CD4-positive, alpha-beta memory T cell (primary cell): ENCODE results near the gene CDK5RAP3. TPM values are rescaled to one million over a fixed set of nuclear protein-coding genes. Genes with fewer than 3 reads are reported as not detected.
"Not testable (repeated sequence)": the region's sequence is repeated elsewhere in the genome, so short reads cannot be mapped to it uniquely, and the experiment has no call there.

Experiments used
- CTCF ChIA-PET: fragments of 350-600 bp; sonication (Branson Sonifier 250); formaldehyde crosslinking; loops from one replicate; lab custom pipeline; 2021; ENCODE audit warnings: inconsistent platforms; ENCODE audit not compliant: partially characterized antibody; lab: Charles Lee
- POLR2A ChIA-PET: fragments of 350-600 bp; sonication (Branson Sonifier 250); formaldehyde crosslinking; loops from one replicate; lab custom pipeline; 2021; ENCODE audit not compliant: partially characterized antibody; lab: Charles Lee
- DNase-seq, 5 donors: peaks; one replicate each; pipeline versions ENCODE4 v3.0.0 to v3.0.0-alpha.2; 2020 to 2022; ENCODE audit warnings: mixed read lengths in 1 of 5
- H3K27ac ChIP-seq: one replicate; pipeline ENCODE4 v1.7.0; 2013; ENCODE audit warnings: low read depth, low read length
- H3K27me3 ChIP-seq: 2 replicates; pipeline ENCODE4 v1.7.0; 2013; ENCODE audit warnings: mild to moderate bottlenecking, low read length, moderate library complexity; ENCODE audit not compliant: insufficient read depth
- H3K36me3 ChIP-seq: 2 replicates; pipeline ENCODE4 v1.7.0; 2013; ENCODE audit warnings: mild to moderate bottlenecking, low read length, moderate library complexity; ENCODE audit not compliant: insufficient read depth
- H3K4me1 ChIP-seq: 2 replicates; pipeline ENCODE4 v1.7.0; 2013; ENCODE audit warnings: mild to moderate bottlenecking, low read length, moderate library complexity; ENCODE audit not compliant: insufficient read depth
- H3K4me3 ChIP-seq, 2 donors: one replicate each; pipeline ENCODE4 v1.7.0; 2013; ENCODE audit warnings: low read length in 2 of 2, mild to moderate bottlenecking in 1 of 2
- H3K9me3 ChIP-seq, 2 donors: one replicate each; pipeline ENCODE4 v1.7.0; 2013; ENCODE audit warnings: low read length in 2 of 2, control low read depth in 1 of 2; ENCODE audit not compliant: control insufficient read depth in 1 of 2
- H3K27ac Mint-ChIP-seq, 7 donors: one replicate each; pipeline ENCODE4 v1.8.0; 2020 to 2021; ENCODE audit warnings: mixed read lengths in 7 of 7, mild to moderate bottlenecking in 6 of 7, inconsistent platforms in 3 of 7, moderate library complexity in 3 of 7
- H3K27me3 Mint-ChIP-seq, 2 donors: one replicate each; pipeline ENCODE4 v1.8.0; 2020 to 2021; ENCODE audit warnings: mixed read lengths in 2 of 2
- H3K36me3 Mint-ChIP-seq, 2 donors: one replicate each; pipeline ENCODE4 v1.8.0; 2020 to 2021; ENCODE audit warnings: mixed read lengths in 2 of 2, inconsistent platforms in 1 of 2, mild to moderate bottlenecking in 1 of 2
- H3K4me1 Mint-ChIP-seq, 4 donors: one replicate each; pipeline ENCODE4 v1.8.0; 2020 to 2021; ENCODE audit warnings: mixed read lengths in 4 of 4, mild to moderate bottlenecking in 1 of 4
- H3K4me3 Mint-ChIP-seq, 8 donors: one replicate each; pipeline ENCODE4 v1.8.0; 2020 to 2021; ENCODE audit warnings: mixed read lengths in 8 of 8, mild to moderate bottlenecking in 7 of 8, moderate library complexity in 6 of 8, inconsistent platforms in 3 of 8
- H3K9me3 Mint-ChIP-seq, 8 donors: one replicate each; pipeline ENCODE4 v1.8.0; 2020 to 2021; ENCODE audit warnings: mixed read lengths in 8 of 8, mild to moderate bottlenecking in 5 of 8, inconsistent platforms in 3 of 8, moderate library complexity in 1 of 8
- intact Hi-C: fragments of 100-400 bp; cut with micrococcal nuclease; formaldehyde crosslinking; loops from one replicate; pipeline ENCODE4 v1.15.1; 2023
- polyA plus RNA-seq, 2 donors: library from polyadenylated mRNA; unstranded; fragments of 300-500 nt; fragmentation: Illumina TruSeq; gene quantifications; one replicate each; pipeline ENCODE4 v1.2.3, GENCODE V29; 2021
- total RNA-seq, 2 experiments: library from RNA; stranded (reverse); gene quantifications; one replicate each; pipeline ENCODE4 v1.2.3, GENCODE V29; 2021

Gene CDK5RAP3
- total and polyA plus RNA-seq, 4 experiments from 2014 or later, result 75.1 to 343 (median 220) TPM

- DNase-seq, result no peak
- Mint-ChIP-seq H3K36me3 (peaks cover 17 to 33% of the 10 kb centered on the region in 2 donors), H3K27me3 (no peaks in the 10 kb centered on the region), H3K4me3 (no peak overlapping the region), H3K9me3 (peaks cover 0 to 2% (median 0%) of the 10 kb centered on the region in 8 donors), H3K27ac (peak overlapping the region in 2 of 7 donors; percentile 23 to 81), H3K4me1 (peaks cover 0 to 2% (median under 1%) of the 10 kb centered on the region in 4 donors)
- Histone ChIP-seq H3K27me3 (no peaks in the 10 kb centered on the region), H3K4me3 (no peak overlapping the region), H3K27ac (no peak overlapping the region), H3K4me1 (no peaks in the 10 kb centered on the region), H3K9me3 (no peaks in the 10 kb centered on the region), H3K36me3 (peaks cover 6% of the 10 kb centered on the region)
- ChIA-PET CTCF (interaction anchor here (0.6 to 11.4 kb wide), 2 partner anchors 17 to 200 kb away, joined by 4 to 98 read pairs; no protein-coding TSS in a partner anchor), POLR2A (no interaction called here)
- intact Hi-C loops, result no loop called here
Measured at GRCh38 chr17:47931848-47932247, 39.1 kb upstream of the CDK5RAP3 start.

DNA sequence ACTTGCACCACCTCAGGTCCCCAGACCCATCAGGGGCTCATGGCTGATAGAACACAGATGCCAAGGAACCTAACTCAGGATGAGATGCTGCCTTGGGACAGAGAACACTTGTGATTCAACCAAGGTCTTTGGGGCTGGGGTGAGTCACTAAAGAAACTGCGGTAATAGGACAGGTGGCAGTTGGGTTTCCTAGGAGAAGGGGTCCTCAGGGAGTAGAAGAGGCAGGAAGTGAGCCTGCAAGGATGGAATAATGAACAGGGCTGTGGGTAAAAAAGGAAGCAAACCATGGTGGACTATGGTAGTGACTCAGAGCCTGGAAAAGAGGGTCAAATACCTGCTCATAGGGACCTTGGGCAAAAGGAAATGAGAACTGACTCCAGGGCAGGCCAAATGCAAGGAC is 36.1 kb upstream of the CDK5RAP3 start:
- Histone ChIP-seq H3K27ac (no peak overlapping the region), H3K27me3 (no peaks in the 10 kb centered on the region), H3K4me1 (no peaks in the 10 kb centered on the region), H3K4me3 (no peak overlapping the region), H3K36me3 (no peaks in the 10 kb centered on the region), H3K9me3 (no peaks in the 10 kb centered on the region)
- intact Hi-C loops, result no loop called here
- Mint-ChIP-seq H3K27me3 (no peaks in the 10 kb centered on the region), H3K27ac (peak overlapping the region in 1 of 7 donors; percentile 41), H3K4me1 (peaks cover 0 to 2% (median 0%) of the 10 kb centered on the region in 4 donors), H3K4me3 (no peak overlapping the region), H3K36me3 (peaks cover 5 to 9% of the 10 kb centered on the region in 2 donors), H3K9me3 (peaks cover 0 to 2% (median 0%) of the 10 kb centered on the region in 8 donors)
- ChIA-PET CTCF (interaction anchor here (11.4 kb wide), 1 partner anchor 14 kb away, joined by 98 read pairs; no protein-coding TSS in a partner anchor), POLR2A (interaction anchor here (2.0 kb wide), 1 partner anchor 15 kb away, joined by 4 read pairs; no protein-coding TSS in a partner anchor)
- DNase-seq, result no peak

GRCh38 chr17:47935468-47935867 is 35.4 kb upstream of the CDK5RAP3 start:
- H3K27me3 Mint-ChIP-seq, H3K4me3 Mint-ChIP-seq, H3K9me3 ChIP-seq, H3K36me3 ChIP-seq, H3K4me3 ChIP-seq, H3K27me3 ChIP-seq, intact Hi-C loops, H3K27ac Mint-ChIP-seq, H3K27ac ChIP-seq, DNase-seq, H3K4me1 Mint-ChIP-seq, H3K36me3 Mint-ChIP-seq, H3K9me3 Mint-ChIP-seq, H3K4me1 ChIP-seq: not testable (repeated sequence)
- POLR2A ChIA-PET, result interaction anchor here (1.3 to 2.0 kb wide), 2 partner anchors 15 to 40 kb away, joined by 4 to 5 read pairs; partner anchors contain the start of gene SP2
- CTCF ChIA-PET, result interaction anchor here (1.5 to 11.4 kb wide), 2 partner anchors 14 to 20 kb away, joined by 4 to 98 read pairs; no protein-coding TSS in a partner anchor

- no peak overlapping the region for H3K27ac ChIP-seq
- no peak for DNase-seq
- no peaks in the 10 kb centered on the region for H3K36me3 ChIP-seq
- H3K27ac Mint-ChIP-seq, result no peak overlapping the region
- H3K4me3 Mint-ChIP-seq, result no peak overlapping the region
- H3K27me3 ChIP-seq, result no peaks in the 10 kb centered on the region
- H3K4me1 ChIP-seq, result peaks cover 3% of the 10 kb centered on the region
- H3K9me3 ChIP-seq, result no peaks in the 10 kb centered on the region
- no peaks in the 10 kb centered on the region for H3K27me3 Mint-ChIP-seq
- peaks cover 0 to 3% of the 10 kb centered on the region in 2 donors for H3K36me3 Mint-ChIP-seq
- H3K4me1 Mint-ChIP-seq, result peaks cover 2 to 8% (median 3%) of the 10 kb centered on the region in 4 donors
- peaks cover 0 to 2% (median 0%) of the 10 kb centered on the region in 8 donors for H3K9me3 Mint-ChIP-seq
- CTCF ChIA-PET, result interaction anchor here (1.5 to 11.4 kb wide), 3 partner anchors 13 to 34 kb away, joined by 4 to 98 read pairs (median 6); no protein-coding TSS in a partner anchor
- no peak overlapping the region for H3K4me3 ChIP-seq
- intact Hi-C loops, result no loop called here
- POLR2A ChIA-PET, result interaction anchor here (1.3 to 2.0 kb wide), 2 partner anchors 14 to 40 kb away, joined by 4 to 5 read pairs; partner anchors contain the start of gene SP2
Measured at GRCh38 chr17:47935961-47936360, 35.0 kb upstream of the CDK5RAP3 start.

- Histone ChIP-seq H3K9me3 (no peaks in the 10 kb centered on the region), H3K4me1 (peaks cover 13% of the 10 kb centered on the region), H3K27ac (no peak overlapping the region), H3K36me3 (no peaks in the 10 kb centered on the region), H3K4me3 (no peak overlapping the region), H3K27me3 (no peaks in the 10 kb centered on the region)
- intact Hi-C loops, result no loop called here
- H3K36me3 Mint-ChIP-seq, result peaks cover 0 to 4% of the 10 kb centered on the region in 2 donors
- H3K27me3 Mint-ChIP-seq, result no peaks in the 10 kb centered on the region
- no peak for DNase-seq
- H3K4me3 Mint-ChIP-seq, result no peak overlapping the region
- no peaks in the 10 kb centered on the region for H3K9me3 Mint-ChIP-seq
- no peak overlapping the region for H3K27ac Mint-ChIP-seq
- CTCF ChIA-PET, result interaction anchor here (2.1 to 11.4 kb wide), 2 partner anchors 11 to 32 kb away, joined by 6 to 98 read pairs; no protein-coding TSS in a partner anchor
- POLR2A ChIA-PET, result no interaction called here
- peaks cover 10 to 21% (median 16%) of the 10 kb centered on the region in 4 donors for H3K4me1 Mint-ChIP-seq
Measured at GRCh38 chr17:47937941-47938340, 33.0 kb upstream of the CDK5RAP3 start.

DNA sequence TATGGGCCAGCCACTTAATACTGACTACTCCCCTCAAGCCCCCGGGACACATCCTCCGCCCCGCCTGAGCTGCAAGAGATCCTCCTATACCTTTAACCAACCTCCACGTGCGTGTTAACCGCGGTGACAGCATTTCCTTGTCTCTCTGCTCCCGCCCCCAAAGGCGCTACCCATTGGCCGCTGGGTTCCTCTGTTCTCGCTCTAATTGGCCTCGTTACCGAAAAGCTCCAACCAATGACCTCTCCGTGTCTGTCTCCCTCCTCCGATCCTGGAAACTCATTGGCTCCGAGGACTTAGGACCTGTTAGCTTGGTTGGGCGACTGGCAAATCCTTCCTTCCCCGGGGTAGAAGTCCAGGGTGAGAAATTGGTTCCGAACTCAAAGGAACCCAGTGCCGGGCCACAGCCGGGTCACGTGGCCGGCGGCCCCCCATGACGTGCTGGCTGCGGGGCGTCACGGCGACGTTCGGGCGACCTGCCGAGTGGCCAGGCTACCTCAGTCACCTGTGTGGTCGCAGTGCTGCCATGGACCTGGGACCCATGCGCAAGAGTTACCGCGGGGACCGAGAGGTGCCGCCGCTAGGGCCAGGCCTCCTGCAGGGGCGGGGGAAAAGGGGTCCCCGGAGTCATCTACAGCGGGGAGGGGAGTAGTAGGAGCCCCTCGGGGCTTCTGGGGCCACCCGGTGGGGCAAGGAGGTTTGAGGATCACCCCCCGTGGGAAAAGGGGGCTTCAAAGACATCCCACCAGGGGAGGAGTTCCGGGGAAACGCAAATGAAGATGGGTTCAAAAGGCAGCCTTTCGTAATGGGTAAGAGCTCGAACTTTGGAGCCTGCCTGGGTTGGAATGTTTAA is 29.4 kb upstream of the CDK5RAP3 start, which contains the start of gene PNPO:
Gene PNPO (plus strand): TSS at position 326 of the 850 bp plus-strand sequence. CDS start 105 bp downstream, at position 431.
- H3K4me1 ChIP-seq, result peaks cover 29% of the 10 kb centered on the region
- peak within 1 kb of the TSS; percentile 82 to 85 for H3K4me3 ChIP-seq
- intact Hi-C loops, result loop anchor here (1.0 to 10.0 kb wide), 4 partner anchors 29 to 891 kb away; partner anchors contain the start of gene CALCOCO2
- peak within 1 kb of the TSS; percentile 62 to 96 (median 92) for H3K27ac Mint-ChIP-seq
- no peaks in the 10 kb centered on the region for H3K27me3 ChIP-seq
- H3K4me3 Mint-ChIP-seq, result peak within 1 kb of the TSS; percentile 77 to 95 (median 88)
- peak within 1 kb of the TSS; percentile 76 for H3K27ac ChIP-seq
- POLR2A ChIA-PET, result interaction anchor here (0.7 to 3.6 kb wide), 18 partner anchors 9 to 209 kb away, joined by 3 to 34 read pairs (median 4); partner anchors contain the start of genes CDK5RAP3, OSBPL7, SCRN2 and SNX11
- peaks cover 6 to 15% of the 10 kb centered on the region in 2 donors for H3K36me3 Mint-ChIP-seq
- H3K4me1 Mint-ChIP-seq, result peaks cover 20 to 46% (median 32%) of the 10 kb centered on the region in 4 donors
- H3K9me3 ChIP-seq, result no peaks in the 10 kb centered on the region
- H3K36me3 ChIP-seq, result peaks cover 4% of the 10 kb centered on the region
- CTCF ChIA-PET, result interaction anchor here (1.3 to 15.5 kb wide), 5 partner anchors 8 to 132 kb away, joined by 3 to 244 read pairs (median 4); partner anchors contain the start of gene CDK5RAP3
- peak; percentile 93 to 98 (median 94) for DNase-seq
- no peaks in the 10 kb centered on the region for H3K9me3 Mint-ChIP-seq
- H3K27me3 Mint-ChIP-seq, result no peaks in the 10 kb centered on the region
